Inflammatory macrophage treated with lipopolysaccharide for 4 hours (primary cell): ENCODE data around the gene WDR77.

Source experiments
- DNase-seq: peaks from one replicate; pipeline ENCODE4 v3.0.0-alpha.2; 2020

The WDR77 gene

GRCh38 chr1:111424281-111424680, 24.8 kb downstream of the WDR77 start:
- no peak for DNase-seq

GRCh38 chr1:111422546-111423391, 26.3 kb downstream of the WDR77 start:
- DNase-seq = no peak

- DNase-seq = no peak
Observed at GRCh38 chr1:111420377-111420776, 28.7 kb downstream of the WDR77 start.

- no peak for DNase-seq
Observed at GRCh38 chr1:111419037-111419436, 30.0 kb downstream of the WDR77 start.

- no peak for DNase-seq
Observed at GRCh38 chr1:111417755-111418154, 31.3 kb downstream of the WDR77 start.

GRCh38 chr1:111415461-111415860, 33.6 kb downstream of the WDR77 start:
- DNase-seq = no peak

GRCh38 chr1:111414756-111415155, 34.3 kb downstream of the WDR77 start:
- DNase-seq = no peak

- no peak for DNase-seq
Observed at GRCh38 chr1:111412839-111413238, 36.2 kb downstream of the WDR77 start.

GRCh38 chr1:111407301-111407700, 41.8 kb downstream of the WDR77 start:
- DNase-seq = no peak

- DNase-seq = no peak
Observed at GRCh38 chr1:111406321-111406768, 42.7 kb downstream of the WDR77 start.

- no peak for DNase-seq
Observed at GRCh38 chr1:111404588-111404987, 44.5 kb downstream of the WDR77 start.

GRCh38 chr1:111402083-111402482, 47.0 kb downstream of the WDR77 start:
- no peak for DNase-seq

GRCh38 chr1:111399792-111400610, 49.1 kb downstream of the WDR77 start:
- peak; percentile 58 for DNase-seq

GRCh38 chr1:111392460-111392945, 56.6 kb downstream of the WDR77 start:
- peak; percentile 11 for DNase-seq

GRCh38 chr1:111392042-111392441, 57.0 kb downstream of the WDR77 start:
- DNase-seq = no peak
